GM19023 (cell line): ENCODE results near the gene MYO18B.

Experiments used
- ATAC-seq: cut with Tn5 transposase; IDR thresholded peaks from one replicate; pipeline ENCODE4 v1.9.1; 2021; ENCODE audit warnings: mild to moderate bottlenecking, moderate library complexity; ENCODE audit not compliant: unreplicated experiment

MYO18B gene

DNA sequence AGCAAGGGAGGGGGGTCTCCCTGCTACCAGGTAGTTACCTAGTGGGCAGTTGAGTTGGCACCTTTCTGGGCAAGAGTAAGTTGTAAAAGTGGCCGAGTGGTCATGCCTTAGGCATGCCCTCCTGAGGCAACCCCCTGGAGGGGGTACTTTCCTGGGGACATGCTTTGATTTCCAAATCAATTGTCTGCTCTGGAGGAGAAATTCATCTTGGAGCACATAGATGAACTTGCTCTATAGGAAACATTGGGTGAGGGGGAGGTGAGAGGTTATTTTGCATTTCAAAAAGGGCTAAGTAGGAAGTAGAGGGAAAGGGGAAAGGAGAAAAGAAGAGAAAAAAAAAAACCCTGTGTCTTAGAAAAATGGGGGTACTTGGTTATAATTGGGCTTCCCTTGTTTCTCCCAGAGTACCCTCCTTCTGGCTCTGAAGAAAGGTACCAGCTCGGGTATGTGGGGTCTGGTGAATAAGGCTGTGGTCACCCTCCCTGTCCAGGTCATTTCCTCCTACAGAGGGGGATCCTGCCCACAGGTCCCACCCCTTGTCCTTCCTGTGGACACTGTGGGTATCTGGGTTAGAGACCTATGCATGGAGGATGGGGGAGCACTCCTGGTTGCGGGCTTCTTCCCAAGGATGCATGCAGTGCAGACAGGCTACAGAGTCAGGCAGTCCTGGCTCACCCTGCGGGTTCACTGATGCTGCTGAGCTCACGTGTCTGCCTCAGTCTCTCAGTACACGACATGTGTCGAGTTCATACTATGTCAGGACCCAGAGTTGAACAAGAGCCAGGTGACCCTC, 193.5 kb downstream of the MYO18B start:
- ATAC-seq = no peak

DNA sequence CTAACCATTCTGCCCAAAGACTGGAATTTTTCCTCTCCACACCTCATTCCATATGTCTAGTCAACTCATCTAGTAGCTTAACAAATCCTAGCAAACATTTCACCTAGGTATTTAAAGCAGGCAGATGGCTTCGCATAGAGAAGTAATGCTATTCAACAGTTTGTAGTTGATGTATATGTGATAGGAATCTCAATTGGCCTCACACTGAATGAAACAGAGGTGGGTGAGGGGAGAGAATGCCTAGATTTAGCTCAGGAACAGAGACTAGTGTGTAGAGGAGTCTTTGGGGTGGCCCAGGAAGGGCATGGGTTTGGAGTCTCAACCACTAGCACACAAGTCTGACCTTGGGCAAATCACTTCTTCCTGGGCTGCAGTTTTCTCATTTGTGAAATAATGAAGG, 196.2 kb downstream of the MYO18B start:
- ATAC-seq = no peak

DNA sequence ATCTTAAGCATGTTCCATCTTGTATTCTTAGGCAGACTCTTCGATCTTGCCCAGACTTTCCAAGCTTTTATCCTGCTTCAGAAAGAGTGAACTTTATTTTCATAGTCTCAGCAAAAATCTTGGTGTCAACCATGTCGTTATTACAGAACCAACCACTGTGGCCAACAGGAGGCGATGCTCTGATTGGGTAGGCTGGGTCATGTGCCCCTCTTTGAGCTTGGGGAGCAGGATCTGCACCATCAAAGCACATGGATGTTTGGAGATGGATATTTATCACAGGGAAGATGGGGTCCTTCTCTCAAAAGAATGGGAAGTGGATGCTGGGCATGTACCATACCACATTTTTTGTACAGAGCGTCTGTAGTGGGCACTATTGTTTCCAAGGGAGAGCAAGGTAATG, 197.4 kb downstream of the MYO18B start:
- ATAC-seq = no peak

DNA sequence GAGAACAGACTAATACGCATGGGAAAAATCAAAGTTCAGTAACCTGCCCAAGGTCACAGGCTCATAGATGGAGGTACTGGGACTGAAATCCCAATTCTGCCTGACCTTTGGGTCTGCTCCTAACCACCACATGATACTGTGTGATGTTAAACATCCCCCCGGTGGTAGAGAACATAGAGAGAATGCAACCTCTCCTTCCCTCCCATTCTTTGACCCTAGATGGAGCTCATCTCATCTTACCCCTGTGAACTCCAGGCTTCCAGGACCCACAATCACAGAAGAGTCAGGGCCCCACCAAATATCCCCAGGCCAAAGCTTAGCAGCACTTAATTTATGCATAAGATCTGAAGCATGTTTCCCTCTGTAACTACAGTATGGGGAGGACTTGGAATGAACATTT, 198.5 kb downstream of the MYO18B start:
- no peak for ATAC-seq

DNA sequence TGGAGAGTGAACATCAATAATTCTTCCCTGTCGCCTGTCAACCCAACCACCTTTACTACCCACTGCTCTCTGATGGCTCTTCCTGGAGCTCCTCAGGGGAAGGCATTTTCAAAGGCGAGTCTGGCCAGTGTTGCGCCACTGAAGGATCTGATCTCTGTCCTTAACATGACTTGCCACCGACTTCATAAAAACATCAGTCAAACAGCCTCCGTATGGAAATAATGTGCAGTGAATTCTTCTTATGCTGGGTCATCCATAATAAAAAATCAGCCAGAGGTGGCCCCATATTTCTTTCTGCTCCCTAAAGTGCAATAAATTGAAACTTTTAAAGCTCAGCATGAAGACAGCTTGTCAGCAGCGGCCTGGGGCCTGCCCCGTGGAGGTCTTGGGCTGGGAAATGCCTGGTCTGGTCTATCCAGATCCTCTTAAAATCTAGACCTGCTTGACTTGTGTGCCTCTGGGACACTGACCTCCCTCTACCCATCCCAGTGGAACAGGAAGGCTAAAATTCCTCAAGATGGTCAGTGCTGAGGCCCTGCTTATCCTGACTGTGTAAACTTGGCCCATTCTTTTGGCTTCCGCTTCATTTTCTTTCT, 199.5 kb downstream of the MYO18B start:
- ATAC-seq = no peak

DNA sequence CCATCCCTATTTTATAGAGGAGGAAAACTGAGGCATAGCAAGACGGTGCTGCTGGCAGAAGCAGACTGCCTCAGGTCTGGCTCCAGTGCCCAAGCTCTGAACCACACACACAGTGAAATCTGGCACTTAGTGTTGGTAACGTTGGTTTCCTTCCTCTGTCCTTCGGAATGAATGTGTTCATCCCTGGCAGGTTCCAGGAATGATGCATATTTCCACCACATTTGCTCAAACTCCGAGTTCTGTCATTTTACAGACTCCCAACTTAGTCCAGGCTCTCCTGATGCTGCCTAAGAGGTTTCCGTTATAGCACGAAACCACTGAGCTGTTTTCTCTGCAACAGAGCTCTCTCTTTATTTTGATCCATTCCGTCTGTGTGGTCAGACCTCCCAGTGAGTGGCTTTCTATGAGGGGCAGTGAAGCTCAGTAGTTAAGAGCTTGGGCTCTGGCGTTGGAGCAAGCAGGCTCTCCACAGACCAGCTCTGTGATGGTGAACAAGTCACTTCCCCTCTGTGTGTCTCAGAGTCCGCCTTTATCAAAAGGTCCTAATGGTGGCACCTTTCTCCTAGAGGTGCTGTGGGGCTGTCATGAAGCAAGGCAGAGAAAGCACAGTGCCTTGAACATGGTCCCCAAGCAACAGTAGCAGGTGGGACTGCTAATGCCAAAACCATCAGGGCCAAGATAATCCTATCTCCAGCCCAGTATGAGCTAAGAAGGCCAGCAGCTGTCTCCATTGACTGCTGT, 200.3 kb downstream of the MYO18B start:
- ATAC-seq = no peak

DNA sequence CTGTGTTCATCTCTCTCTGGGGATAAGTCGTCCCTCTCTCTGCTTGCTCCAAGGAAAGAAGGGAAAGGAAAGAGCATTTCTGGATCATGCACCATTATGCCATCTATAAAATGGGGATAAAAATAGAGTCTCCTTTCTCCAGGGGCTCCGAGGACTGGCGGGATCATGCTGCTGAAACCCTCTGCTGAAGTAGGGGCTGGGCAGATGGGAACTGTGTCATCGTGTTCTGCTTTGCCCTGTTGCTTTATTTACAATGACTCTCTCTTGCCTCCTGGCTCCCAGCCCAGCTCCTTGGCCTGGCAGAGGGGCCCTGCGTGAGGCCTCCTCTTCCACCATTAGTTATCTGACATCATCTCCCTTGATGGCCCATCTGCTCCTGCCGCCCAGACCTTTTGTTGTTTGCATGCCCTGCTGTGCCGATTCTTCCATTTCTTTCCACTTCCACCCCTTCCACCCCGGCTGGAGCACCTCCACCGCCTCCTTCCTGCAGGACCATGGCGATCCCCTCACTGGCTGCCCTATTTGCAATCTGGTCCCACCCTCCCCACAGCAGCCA, 200.9 kb downstream of the MYO18B start:
- ATAC-seq = no peak

DNA sequence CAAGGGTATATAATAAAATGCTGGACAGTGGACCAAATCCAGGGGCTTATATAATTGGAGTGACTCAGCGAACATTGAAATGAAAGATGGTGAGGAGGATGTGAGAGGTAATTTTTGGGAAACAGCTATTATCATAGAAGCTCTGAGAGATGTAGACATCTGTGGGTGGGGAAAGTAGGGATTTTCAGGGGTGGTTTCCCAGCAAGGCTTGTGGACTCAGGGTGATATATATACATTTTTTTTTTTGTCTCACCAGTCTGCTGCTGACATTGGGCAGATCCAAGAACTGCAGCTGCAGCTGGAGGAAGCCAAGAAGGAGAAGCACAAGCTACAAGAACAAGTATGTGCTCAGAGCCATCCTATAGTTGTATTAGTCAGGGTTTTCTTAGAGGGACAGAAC, 208.1 kb downstream of the MYO18B start:
- ATAC-seq = no peak

DNA sequence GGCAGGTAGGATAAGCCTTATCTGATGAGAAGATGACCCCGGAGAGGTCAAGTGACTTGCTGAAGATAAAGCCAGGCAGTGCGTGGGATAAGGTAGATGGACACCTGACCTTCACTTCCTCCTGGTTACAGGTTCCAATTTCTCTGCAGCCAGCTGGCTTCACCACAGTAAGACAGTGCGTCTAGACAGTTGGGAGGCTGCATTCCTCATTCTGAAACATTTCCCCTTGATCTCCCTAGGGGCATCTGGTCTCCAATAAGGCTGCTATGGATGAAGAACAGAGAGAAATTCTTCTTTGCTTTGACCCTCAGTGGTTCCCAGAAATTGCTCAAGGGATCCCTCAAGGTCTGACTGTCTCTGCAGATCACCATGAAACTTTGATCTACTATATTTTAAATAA, 211.3 kb downstream of the MYO18B start:
- ATAC-seq = no peak

DNA sequence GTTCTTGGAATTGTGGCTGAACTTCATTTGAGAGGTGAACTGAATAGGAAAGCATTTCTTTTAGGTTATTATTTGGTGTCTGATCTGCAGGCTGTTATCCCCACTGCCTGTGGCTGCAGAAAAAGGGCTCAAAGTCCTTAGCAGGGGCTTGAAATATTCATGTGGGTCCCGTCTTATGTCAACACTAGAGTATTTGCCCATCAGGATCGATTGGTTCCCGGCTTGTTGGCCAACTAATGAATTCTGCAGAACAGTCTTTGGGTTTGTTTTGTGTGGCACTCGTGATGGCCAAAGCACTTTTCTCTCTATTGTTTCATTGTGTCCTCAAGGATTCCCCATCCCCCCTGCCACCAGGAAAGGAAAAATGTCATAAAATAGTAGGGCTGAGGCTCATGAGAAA, 211.9 kb downstream of the MYO18B start:
- ATAC-seq = no peak

DNA sequence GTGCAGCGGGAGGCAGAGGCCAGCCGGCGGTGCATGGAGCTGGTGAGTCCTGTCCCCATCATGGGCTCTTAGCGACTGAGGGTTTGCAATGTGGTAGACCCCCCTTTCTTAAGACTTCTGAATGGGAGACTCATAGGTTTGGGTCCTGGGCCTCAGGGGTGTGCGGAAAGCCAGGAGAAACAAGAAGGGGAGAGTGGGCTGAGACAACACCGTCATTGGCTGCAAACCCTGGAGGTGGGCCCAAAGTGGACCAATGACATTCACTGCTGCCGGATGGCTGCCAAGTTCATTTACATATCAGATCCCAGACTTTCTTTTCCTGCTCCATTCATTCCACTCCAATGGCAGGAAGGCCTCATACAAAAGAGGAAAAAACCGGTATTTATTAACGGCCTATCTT, 213.3 kb downstream of the MYO18B start:
- ATAC-seq = no peak

DNA sequence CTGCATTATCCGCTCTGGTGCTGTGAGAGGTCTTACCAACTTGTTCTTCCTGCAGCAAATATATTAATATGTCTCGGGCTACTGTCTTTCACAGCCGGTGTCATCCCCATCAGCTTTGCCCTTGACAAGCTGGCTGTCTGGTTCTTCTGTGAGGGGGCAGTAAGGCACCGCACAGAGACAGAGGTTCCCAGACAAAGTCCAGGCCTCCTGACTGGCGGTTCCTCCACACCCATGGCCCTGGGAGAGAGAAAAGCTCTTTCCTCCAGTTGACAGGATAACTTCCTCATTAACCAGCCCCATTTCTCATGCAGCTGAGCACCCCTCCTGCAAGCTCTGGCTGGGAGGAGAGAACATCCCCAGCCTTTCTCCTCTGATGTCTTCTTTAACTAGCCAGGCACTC, 214.8 kb downstream of the MYO18B start:
- no peak for ATAC-seq

DNA sequence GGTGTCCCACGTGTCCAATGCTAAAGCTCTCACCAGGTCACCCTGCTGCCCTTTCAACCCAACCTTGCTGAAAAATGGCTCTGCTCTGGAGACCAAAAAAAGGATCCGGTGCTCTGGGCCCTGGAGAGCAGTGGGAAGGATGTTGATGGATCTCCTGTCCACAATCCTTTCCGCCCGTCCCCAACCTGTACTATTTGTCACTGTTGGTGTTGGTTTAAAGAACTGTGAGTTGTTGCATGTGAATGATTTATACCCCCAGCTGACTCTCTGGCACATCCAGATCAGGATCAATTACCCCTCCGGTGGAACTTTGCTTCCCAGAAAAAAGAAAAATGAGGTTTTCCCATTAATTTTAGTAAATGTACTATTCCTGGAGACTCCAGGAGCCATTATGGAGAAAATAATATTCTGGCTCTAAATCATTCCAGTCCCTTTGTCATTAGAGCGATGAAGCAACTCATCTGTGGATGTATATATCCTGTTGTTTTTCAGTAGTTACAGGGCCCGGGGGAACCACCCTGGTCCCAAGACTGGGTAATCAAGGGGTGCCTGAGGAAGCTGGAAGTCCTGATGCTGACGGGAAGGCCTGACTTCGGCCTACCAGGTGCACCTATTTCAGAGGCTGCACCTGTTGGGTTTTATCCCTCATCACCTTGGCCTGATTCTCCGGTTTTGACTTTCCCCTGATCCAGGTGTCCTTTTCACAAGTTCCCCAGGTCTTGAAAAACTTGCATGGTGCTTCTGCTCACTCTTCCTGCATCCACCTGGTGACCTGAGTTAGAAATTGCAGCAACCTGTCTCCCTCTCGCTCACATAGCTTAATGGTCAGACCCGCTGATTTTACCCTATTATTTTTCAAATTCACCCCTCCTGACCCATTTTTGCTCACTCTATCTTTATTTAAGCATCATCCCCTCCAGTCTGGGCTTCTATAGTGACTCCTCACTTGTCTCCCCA, 218.1 kb downstream of the MYO18B start:
- no peak for ATAC-seq

DNA sequence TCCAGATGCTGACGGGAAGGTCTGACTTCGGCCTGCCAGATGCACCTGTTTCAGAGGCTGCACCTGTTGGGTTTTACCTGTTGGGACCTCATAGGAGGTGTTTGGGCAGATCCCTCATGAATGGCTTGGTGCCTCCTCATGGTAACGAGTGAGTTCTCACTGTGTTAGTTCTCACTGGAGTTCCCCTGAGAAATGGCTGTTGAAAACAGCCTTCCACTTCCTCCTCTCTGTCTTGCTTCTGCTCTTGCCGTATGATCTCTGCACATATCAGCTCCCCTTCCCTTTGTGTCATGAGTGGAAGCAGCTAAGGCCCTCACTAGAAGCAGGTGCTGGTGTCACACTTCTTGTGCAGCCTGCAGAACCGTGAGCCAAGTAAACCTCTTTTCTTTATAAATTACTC, 219.7 kb downstream of the MYO18B start:
- no peak for ATAC-seq

DNA sequence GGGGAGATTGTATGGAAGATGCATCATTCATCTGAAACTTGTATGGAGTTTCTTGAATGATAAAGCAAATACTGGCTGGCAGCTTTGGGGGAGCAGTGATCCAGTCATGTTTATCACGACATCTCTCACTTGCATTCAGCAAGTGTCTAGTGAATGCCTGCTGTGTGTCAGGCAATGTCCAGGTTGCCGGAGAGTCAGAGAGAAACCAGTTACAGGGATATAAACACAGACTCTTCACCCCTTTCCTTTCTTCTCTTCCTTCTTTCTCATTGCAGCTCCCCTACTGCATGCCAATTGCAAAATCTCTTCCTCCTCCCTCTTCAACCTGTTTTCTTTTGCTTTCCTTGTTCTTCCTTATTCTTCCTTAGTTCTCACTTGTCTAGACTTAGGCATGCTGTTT, 220.7 kb downstream of the MYO18B start:
- no peak for ATAC-seq

DNA sequence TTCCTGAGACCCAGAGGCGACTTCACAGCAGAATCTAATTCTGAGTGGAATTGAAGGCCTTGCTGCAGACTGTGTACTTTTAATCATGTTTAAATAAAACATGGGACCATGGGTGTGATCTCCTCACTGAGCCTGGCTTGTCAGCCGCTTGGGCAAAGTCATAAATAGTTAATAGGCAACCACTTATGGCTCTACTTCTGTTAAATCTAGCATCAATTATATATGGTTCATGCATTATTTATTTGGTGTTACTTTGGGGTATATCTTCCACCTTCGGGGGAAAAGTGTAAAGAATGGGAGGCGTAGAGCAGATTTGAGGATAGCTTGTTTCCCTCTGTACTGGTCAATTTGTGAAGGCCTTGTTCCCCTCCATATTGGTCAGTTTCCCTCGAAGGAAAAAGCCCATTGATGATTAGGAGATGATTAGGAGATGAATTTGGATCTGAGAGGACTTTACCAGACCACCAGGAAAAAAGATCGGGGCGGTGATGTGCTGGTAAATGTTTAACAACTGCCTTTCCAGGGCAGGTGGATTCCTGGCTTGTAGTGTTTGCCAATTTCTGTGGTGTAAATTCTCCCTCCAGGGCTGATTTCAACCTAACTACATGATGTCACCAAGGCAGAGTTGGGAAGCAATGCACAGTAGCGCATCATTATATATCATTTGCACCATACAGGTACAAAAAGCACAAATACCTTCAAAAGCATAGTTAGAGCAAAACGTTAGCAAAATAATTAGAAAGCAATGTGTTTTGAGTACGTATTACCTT, 223.2 kb downstream of the MYO18B start:
- ATAC-seq = no peak

DNA sequence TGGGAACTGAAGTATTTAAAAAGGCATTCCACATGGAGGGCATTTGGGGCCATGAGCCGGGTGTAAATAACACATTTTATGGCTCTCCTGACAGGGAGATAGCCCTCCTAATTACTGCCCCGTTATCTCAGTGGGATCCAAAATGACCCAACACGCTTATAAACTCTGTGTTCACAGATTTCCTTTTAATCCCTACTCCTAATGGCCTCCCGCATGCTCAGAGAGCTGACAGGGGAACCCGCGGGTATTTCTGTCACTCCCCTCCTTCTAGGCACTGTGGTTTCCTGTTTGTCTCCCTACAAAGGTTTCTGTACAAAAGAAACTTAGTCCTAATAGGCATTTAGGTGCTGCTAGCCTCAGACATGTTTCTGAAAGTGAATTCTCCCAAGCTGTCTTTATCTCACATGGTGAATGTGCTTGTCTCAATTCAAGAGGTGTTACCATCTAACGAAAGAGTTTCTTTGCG, 224.5 kb downstream of the MYO18B start:
- ATAC-seq = no peak

DNA sequence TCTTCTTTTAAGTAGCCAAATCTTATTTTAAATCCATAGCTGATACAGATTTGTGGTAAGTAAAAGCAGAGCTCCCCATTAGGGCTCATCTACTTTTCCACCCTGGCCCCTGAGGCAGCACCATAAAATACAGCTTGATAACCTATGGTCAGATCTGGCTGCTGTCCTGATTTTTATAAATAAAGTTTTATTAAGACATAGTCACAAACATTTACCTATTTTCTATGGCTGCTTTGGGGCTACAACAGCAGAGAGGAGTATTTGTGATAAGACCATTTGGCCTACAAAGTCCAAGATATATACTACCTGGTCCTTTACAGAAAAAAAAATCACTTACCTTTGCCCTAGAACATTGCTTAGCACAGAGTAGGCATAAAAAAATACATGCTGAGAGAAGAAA, 227.3 kb downstream of the MYO18B start:
- ATAC-seq = no peak

DNA sequence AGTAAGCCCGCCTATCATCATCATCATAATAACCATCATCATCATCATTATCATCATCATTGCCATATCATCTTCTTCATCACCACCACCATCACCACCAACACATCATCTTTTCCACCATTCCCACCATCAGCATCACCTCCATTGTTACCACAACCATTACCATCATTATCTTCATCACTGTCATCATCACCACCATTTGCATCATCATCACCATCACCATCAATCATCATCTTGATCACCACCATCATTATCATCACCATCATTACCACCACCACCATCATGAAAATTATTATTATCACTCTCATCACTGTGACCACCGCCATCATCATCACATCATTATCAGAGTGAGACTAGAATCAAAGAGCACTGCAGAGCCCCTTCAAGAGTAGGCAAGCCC, 227.9 kb downstream of the MYO18B start:
- ATAC-seq = no peak

DNA sequence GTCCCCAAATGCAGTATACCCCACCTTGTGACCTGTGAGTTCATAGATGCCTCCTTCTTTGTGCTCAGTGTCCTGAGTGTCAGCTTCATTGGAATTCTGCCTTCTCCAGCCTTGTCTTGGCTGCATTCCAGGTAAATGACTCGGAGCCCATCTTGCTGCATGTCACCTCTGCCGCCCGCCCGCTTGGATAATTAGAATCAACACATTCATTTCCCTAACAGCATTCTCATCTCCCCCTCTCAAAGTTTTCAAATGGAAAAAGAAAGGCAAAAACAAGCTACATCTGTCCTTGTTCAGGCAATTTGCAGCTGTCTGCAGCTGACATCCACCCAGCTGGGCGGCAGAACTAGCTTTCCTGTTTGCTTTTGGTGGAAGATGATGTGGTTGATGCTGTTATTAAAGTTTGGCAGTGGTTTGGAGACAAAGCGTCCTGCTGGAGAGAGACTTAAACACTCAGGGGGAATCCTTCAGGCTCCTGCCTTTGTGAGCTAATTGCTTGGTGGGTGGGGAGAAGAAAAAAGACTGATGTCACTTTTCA, 228.5 kb downstream of the MYO18B start:
- no peak for ATAC-seq
